Activated CD4-positive, alpha-beta T cell treated with anti-CD3 and anti-CD28 coated beads for 1 hour (primary cell): Measurements from ENCODE around the gene IZUMO4.
"Not testable (repeated sequence)": the region's sequence is repeated elsewhere in the genome, so short reads cannot be mapped to it uniquely, and the experiment has no call there.

Experiments
- DNase-seq: peaks from one replicate; pipeline ENCODE4 v3.0.0-alpha.2; 2020

Gene IZUMO4

DNA sequence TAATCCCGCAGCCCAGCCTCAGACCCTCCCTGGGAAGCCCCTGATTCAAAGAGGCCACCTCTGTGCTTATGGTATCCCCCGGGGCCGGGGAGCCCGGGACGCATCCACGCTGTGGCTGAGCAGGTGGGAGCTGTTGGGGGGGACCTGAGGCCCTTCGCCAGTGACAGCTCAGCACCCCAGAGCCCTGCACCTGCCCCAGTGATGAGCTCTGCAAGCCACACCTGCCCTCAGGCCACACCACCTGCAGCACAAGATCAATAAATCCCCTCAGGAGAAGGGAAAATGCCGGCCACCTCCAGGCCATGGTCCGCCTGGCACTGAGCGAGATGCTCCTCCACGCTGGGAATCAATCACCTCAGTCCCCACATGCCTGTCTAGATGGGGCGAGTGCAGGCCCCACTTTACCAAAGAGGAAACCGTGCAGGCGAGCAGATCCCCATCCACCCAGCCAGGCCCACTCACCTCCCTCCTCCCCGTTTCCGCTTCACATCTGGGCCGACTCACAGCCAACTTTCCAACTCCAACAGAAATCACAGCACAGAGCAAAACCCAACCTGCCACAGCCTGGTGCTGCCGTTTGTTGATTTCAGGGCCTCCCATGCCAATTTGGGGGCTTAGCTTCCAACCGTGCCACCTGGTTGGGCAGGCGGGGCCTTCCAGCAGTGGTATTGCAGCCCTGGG, 13.4 kb upstream of the IZUMO4 start:
- peak; percentile 55 for DNase-seq

DNA sequence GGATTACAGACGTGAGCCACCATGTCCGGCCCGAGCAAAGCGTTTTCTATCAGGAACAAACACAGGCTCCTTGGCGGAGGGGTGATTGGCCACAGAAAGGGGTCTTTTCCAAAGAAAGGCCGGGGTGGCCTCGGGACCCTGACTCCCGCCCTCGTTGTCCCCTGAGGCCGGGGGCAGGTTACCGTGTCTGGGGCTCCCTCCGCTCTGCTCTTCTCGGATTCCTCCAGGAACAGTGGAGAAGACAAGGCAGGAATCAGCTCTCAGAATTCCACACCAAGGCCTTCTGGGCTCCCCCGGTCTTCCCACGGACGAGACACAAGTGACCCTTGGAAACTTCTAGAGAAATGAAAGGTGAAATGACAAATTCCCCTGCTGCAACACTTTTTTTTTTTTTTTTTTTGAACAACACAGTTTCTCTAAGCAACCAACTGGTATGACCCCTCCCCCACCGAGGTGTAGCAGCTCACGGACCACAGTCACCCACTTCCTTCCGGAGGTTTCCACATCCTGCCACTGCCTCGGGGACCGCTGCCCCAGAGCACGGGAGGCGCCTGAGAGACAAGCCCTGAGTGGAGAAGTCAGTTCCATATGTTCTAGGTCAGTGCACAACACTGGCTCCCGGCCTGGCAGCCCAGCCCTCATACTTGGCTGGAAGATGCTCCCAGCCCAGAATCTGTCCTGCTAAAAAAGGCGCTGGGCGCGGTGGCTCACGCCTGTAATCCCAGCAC, 11.6 kb upstream of the IZUMO4 start:
- peak; percentile 83 for DNase-seq

DNA sequence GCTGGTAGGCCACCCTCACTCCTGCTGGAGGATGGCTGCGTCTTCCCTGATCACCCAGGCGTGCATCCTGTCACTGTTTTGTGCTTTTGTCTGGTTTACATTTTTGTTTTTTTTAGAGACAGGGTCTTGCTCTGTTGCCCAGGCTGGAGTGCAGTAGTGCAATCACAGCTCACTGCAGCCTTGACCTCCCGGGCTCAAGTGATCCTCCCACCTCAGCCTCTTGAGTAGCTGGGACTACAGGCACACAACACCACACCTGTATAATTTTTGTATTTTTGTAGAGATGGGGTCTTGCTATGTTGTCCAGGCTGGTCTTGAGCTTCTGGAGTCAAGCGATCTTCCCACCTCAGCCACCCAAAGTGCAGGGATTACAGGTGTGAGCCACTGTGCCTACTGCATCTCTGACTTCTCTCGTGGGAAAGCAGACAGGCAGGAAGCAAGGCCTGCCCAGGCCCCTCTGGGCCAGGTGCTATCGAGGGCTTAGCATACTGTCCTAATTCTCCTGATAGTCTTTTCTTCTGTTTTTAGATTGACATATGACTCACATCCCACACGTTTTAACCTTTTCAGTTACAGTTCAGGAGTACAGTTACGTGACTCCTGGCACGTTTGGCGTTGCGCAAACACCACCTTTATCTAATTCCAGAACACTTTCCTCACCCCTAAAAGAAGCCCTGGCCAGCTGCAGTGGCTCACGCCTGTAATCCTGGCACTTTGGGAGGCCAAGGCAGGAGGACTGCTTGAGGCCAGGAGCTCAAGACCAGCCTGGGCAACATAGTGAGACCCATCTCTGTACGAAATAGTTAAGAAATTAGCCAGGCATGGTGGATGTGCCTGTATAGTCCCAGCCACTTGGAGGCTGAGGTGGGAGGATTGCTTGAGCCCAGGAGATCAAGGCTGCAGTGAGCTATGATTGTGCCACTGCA, 9.8 kb upstream of the IZUMO4 start:
- DNase-seq, result not testable (repeated sequence)

DNA sequence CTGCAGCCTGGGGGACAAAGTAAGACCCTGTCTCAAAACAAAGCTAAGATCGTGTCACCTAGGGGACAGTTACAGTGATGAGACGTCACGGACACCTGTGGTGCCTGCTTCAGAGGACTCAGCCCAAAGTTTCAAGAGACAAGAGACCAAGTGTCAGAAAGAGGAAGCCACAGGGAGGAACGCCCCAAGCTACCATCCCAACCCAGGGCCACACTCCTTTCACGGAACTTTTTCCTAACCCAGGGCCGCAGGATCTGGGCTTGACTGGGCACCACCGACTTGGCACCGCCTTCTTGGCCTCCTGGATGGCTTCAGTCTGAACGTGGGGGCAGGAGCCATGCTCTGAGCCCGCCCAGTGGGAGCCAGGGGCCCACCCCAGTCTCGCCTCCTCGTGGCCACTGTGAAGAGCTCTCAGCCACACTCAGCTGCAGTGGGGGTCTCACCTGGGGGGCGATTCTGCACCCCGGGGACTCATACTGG, 9.1 kb upstream of the IZUMO4 start:
- DNase-seq, result no peak

DNA sequence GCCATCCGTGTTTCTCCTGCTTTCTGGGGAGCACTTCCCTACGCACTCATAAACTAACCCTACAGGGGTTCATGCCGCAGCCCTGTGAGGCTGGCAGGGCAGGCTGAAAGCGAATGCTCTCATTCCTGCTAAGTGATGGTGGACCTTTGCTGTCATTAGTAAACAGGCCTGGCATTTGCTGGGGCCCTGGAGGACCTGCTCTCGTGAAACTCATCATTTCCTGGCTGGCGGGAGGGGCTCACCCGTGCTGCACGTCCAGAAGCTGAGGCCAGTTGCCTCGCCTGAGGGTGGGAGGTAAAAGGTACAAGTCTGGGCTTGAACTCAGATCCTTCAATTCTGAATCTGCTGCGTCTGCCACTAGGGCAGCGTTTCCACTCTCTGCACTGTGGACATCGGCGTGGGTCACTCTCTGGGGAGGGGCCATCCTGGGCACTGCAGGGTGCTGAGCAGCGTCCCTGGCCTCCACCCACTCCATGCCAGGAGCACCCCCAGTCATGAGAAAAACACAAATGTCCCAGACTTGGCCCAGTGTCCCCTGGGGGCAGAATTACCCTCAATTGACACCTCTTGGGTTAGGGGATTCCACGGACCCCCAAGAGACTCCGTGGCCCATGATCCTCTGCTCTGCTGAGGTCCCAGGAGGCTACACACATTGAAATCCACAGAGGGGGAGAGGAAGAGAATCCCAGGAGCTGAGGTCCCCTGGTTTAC, 7.6 kb upstream of the IZUMO4 start:
- no peak for DNase-seq

DNA sequence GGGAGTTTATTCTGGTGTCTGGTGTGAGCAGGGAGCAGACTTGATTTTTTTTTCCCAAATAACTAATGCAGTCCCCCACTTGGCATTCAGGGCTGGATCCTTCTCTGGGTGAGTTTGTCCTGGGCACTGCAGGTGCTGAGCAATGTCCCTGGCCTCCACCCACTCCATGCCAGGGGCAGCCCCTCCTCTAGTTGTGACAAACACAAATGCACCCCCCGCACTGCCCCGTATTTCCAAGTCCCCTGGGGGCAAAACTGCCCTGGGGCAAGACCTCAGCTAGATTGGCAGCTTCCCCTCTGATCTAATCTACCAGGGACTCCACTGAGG, 7.0 kb upstream of the IZUMO4 start:
- DNase-seq, result no peak

DNA sequence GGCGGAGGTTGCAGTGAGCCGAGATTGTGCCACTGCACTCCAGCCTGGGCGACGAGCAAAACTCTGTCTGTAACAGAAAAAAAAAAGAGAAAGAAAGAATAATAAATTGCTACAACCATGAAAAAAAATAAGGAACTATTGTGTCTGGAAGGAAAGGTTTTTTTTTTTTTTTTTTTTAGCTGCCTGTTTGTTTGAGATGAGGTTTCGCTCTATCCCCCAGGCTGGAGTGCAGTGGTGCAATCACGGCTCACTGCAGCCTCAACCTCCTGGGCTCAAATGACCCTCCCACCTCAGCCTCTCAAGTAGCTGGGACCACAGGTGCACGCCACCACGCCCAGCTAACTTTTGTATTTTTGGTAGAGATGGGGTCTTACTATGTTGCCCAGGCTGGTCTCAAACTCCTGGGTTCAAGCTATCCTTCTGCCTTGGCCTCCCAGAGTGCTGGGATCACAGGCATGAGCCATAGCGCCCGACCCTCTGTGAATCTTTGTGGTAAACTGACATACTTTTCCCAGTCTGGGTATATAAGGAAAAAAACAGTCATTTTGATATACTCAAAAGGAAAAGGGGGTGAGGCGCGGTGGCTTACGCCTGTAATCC, 4.7 kb upstream of the IZUMO4 start:
- DNase-seq, result not testable (repeated sequence)

DNA sequence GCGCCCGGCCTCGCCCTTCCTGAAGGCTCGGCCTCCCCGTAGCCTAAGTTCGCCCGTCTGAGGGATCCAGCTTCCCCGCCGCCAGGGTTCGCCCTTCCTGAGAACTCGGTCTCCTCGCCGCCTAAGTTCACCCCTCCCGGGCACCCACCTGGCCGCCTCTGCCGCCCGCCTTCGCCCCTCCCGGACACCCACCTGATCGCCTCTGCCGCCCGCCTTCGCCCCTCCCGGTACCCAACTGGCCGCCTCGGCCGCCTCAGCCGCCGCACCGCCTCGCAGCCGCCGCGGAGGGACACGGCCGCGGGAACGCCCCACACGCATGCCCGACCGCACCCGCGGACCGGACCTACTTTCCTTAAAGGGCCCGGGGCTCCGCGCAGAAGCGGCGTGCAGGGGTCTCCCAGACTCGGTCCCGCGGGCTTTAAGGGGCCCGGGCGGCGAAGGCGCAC, 658 bp upstream of the IZUMO4 start, which contains the start of gene MOB3A:
MOB3A (minus strand) TSS at position 293 of the 446 bp plus-strand sequence. CDS start 17,766 bp downstream, outside the sequence.
- no peak for DNase-seq

DNA sequence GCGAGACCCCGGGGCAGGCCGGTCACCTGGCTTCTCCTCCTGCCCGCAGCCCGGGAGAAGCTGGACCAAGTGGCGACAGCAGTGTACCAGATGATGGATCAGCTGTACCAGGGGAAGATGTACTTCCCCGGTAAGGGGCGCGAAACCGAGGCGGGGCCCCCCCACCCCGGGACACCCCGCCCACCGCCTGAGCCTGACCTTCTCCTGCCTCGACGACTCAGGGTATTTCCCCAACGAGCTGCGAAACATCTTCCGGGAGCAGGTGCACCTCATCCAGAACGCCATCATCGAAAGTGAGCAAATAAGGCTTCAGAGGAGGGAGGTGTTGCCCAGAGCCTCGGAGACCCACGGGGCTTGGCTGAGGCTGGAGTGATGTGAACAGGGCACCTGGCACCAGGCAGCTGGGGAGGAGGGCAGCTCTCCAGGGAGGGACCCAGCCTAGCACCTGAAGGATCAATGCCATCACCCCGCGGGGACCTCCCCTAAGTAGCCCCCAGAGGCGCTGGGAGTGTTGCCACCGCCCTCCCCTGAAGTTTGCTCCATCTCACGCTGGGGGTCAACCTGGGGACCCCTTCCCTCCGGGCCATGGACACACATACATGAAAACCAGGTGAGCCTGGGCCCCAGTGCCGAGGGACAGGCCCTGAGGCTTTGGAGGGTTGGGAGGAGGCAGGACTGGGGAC, 629 bp downstream of the IZUMO4 start:
- DNase-seq, result no peak

DNA sequence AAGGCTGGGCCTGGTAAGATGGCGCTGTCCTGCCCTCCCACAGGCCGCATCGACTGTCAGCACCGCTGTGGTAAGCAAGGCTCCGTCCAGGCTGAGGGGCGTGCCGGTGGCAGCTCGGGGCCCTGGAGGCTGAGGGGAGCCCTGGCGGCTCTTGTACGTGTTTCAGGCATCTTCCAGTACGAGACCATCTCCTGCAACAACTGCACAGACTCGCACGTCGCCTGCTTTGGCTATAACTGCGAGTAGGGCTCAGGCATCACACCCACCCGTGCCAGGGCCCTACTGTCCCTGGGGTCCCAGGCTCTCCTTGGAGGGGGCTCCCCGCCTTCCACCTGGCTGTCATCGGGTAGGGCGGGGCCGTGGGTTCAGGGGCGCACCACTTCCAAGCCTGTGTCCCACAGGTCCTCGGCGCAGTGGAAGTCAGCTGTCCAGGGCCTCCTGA, 1.2 kb downstream of the IZUMO4 start:
- DNase-seq, result no peak

DNA sequence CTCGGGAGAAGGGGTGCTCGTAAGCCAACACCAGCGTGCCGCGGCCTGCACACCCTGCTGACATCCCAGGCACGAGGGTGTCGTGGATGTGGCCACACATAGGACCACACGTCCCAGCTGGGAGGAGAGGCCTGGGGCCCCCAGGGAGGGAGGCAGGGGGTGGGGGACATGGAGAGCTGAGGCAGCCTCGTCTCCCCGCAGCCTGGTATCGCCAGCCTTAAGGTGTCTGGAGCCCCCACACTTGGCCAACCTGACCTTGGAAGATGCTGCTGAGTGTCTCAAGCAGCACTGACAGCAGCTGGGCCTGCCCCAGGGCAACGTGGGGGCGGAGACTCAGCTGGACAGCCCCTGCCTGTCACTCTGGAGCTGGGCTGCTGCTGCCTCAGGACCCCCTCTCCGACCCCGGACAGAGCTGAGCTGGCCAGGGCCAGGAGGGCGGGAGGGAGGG, 2.4 kb downstream of the IZUMO4 start:
- DNase-seq, result no peak

DNA sequence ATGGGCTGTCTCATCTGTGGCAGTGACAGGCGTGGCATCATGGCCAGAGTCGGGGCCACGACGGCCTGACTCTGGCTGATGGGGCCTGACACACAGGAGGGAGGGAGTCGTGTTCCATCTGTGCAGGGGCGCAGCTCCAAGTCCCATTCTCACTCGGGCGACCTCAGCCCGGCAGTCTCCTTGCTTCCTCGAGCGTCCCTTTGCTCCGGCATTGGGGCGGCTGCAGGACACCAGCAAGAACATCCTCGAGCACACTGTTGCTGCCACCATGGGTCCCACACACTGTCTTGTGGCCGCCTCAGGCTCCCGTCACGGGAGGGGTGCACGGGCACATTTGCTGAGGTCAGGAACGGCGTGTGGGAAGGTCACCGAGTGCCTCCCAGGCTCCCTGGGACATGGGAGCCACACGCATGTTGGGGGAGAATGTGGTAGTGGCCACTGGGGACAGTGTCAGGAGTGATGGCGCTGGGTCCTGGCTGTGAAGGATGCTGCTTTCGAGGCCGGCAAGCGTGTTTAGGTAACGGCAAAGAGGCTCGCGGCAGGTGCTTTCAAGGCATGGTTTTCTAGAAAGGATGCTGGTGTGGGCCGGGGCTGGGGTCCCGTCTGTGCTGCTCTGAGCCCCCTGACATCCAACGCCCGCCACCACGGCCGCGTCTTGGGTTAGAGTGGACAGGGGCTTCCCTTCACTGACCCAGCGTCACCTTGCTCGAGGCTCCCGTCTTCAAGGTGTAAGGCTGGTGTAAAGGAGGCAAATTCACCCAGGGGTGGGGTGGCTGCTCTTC, 3.4 kb downstream of the IZUMO4 start:
- no peak for DNase-seq

DNA sequence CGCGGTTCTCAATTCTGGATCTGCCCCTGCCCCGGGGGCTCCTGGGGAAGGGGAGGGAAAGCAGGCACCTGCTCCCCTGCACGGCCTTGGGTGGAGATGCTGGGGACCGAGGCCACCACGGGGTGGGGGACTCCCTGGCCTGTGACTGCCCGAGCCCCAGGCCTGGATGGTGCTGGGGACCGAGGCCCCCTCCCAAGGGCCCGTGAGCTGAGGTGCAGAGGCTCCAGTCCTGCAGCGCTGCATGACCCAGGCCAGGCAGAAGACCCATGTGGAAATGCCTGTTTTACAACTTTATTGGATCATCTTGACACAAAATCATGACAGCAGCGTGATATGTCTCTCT, 4.0 kb downstream of the IZUMO4 start:
- no peak for DNase-seq

DNA sequence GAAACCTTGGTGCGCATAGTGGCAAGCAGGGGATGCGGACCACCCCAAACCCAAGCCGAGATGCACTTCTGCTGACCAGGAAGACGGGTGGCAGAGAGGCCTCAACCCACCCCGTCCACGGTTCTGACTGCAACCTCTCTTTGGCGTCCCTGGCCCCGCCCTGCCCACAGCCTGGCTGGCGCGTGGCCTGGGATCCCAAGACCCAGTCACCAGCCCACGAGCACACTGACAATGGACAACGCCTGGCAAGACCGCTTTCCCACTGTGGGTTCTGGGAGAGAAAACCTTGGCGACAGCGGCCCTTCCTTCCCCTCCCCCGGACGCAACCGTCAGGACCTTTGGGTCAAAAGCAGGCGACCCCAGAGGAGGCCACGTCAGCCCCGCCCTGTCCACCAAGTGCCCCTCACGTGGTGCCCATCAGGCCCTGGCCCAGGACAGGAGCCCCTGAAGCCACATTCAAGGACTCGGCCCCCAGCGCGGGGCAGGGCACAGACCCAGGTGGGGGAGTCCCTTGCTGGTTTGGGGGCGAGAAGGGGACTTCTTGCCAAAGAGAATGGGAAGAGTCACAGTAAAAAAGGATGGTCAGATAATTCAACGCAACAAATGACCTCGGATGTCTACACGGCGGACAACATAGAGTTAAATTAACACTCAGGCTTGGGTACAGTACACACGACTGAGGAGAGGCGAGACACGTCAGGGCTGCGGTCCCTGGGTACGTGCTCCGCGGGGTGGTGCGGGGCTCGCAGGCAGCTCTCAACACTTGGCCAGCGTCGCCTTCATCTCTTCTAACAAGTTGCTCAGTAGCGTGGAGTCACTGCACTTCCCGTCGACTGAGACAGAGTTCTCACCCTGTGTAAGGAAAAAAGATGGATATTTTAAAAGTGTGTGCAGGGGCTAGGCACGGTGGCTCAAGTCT, 5.0 kb downstream of the IZUMO4 start:
- DNase-seq, result no peak

DNA sequence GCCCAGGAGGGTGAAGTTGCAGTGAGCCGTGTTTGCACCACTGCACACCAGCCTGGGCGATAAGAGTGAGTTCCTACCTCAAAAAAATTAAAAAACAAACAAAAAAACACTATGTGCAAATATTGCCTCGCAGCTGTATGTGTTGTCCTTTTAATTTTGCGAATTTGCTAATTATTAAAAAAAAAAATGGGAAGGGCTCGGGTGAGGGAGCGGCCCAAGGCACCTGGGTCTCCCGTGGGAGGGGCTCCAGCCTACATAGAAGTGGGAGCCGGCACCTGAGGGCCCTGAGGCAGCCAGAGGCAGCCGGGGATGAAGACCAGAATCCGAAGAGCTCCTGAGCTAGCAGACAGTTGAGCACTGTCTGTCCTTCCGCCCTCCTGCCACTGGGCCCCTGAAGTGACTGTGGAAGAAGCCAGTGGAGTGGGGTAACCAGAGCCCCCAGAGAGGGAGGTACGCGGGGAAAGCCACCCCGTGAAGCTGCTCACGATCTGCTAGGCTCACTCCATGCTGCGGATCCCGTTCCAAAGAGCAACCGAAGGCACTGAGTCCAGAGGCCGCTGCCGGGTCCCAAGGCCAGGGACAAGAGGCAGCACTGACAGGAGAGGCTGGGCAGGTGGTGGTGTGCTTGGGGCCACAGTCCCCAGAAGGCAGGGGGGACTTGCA, 6.5 kb downstream of the IZUMO4 start:
- no peak for DNase-seq

DNA sequence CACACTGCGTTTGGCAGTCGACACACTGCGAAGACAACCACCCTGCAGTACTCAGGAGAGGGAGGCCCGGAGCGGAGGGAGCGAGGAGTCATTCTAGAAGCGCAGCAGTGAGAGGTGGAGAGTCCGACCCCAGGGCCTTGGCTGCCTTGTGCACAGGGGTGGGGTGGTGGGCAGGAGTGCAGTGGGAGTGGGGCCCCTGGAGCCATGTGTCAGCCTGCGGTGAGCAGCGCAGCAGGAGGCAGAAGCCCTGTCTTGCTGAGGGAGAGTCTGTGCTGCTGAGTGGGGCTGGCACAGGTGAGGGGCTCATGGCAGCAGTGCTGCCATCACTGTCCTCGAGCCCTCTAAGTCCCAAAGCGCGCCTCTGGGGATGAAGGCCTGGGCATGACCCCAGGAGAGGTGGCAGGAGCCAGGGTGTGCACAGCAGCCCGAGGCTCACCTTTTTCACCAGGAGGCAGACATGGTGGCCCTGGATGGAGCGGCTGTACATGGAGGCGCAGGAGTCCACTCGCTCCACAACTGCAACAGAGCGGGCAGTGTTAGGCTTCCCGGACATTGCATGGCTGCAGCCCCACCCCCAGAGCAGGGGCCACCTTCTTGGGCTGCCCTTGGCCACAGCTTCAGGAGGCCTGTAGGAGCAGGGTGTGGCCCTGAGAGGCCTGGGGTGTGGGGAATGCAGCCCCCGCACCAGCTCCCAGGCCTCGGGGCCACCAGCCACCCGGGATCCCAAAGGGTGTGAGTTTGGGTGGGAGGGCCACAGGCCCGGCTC, 11.7 kb downstream of the IZUMO4 start:
- no peak for DNase-seq

DNA sequence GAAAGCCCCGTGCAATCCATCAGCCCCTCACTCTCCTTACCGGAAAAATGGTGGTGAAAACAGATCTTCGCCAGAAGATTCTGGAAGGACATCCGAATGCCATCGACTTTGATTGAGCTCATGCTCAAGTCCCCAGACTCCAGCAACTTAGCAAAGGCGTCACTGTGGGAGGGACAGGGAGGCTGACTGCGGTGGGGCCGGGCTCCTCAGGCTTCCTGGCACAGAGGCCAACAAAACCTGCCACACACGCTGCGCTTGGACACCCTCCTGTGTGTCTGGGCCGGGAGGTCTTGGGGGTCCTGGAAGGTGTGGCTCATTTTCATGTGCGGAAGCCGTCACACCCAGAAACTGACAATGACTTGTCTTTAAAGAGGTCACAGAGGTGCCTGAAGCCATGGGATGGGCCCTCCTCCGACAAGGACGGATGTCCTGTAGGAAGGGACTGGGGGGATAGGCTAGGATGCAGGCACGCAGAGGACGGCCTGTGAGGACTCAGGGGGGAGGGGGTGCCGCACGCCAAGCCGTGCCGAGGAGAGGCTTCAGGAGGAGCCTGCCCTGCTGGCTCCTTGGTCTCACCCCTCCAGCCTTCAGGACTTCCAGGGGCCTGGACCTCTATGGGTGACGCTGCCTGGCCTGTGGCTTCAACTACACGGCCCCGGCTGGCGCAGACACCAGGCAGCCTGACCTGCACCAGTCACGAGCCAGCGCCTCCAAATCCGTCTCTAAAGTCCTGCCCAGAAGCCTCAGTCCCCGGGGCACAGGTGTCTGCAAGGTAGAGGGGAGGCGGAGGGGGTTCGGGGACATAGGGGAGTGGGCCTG, 12.5 kb downstream of the IZUMO4 start:
- no peak for DNase-seq
